CD4-positive, alpha-beta T cell (primary cell): Measurements from ENCODE around the gene ABCB11. TPM values are rescaled to one million over a fixed set of nuclear protein-coding genes. Genes with fewer than 3 reads are reported as not detected.

Experiments used
- ATAC-seq: fragments of 200-7000 bp; cut with Tn5 transposase; one replicate; pipeline ENCODE4 v1.10.0; 2022; ENCODE audit warnings: mild to moderate bottlenecking; ENCODE audit not compliant: poor library complexity
- CTCF ChIA-PET: fragments of 350-600 bp; sonication (Branson Sonifier 250); formaldehyde crosslinking; loops from one replicate; lab custom pipeline; 2021; ENCODE audit warnings: antibody characterized with exemption, inconsistent platforms; lab: Charles Lee
- POLR2A ChIA-PET: fragments of 350-600 bp; sonication (Branson Sonifier 250); formaldehyde crosslinking; loops from one replicate; lab custom pipeline; 2021; ENCODE audit warnings: antibody characterized with exemption, inconsistent platforms; lab: Charles Lee
- DNase-seq, 14 experiments: peaks; one replicate each; pipeline ENCODE4 v3.0.0-alpha.2; 2013 to 2020; ENCODE audit warnings: mixed read lengths in 2 of 14
- H3K27ac ChIP-seq, 2 donors: one replicate each; pipeline versions ENCODE4 v1.5.1 to v1.7.0; 2013; ENCODE audit warnings: low read length in 2 of 2, low read depth in 1 of 2, mild to moderate bottlenecking in 1 of 2
- H3K27me3 ChIP-seq, 2 experiments: 1 replicate in 1 of 2; 2 replicates in 1 of 2; pipeline versions ENCODE4 v1.6.1 to v1.7.0; 2013; ENCODE audit warnings: low read length in 2 of 2, control low read depth in 1 of 2, mild to moderate bottlenecking in 1 of 2, moderate library complexity in 1 of 2; ENCODE audit not compliant: insufficient read depth in 2 of 2, control insufficient read depth in 1 of 2
- H3K36me3 ChIP-seq: one replicate; pipeline ENCODE4 v1.6.1; 2013; ENCODE audit warnings: low read length, control low read depth; ENCODE audit not compliant: insufficient read depth
- H3K4me1 ChIP-seq: one replicate; pipeline ENCODE4 v1.6.1; 2013; ENCODE audit warnings: low read length, control low read depth; ENCODE audit not compliant: insufficient read depth
- H3K4me3 ChIP-seq: one replicate; pipeline ENCODE4 v1.5.1; 2013; ENCODE audit warnings: mild to moderate bottlenecking, low read length, moderate library complexity
- H3K9me3 ChIP-seq, 2 experiments: 1 replicate in 1 of 2; 2 replicates in 1 of 2; pipeline versions ENCODE4 v1.6.1 to v1.7.0; 2013; ENCODE audit warnings: low read length in 2 of 2, mild to moderate bottlenecking in 2 of 2, control low read depth in 1 of 2, moderate library complexity in 1 of 2; ENCODE audit not compliant: control insufficient read depth in 1 of 2, insufficient read depth in 1 of 2
- H3K27ac Mint-ChIP-seq: one replicate; pipeline ENCODE4 v1.8.0; 2020; ENCODE audit warnings: mixed read lengths
- H3K27me3 Mint-ChIP-seq: one replicate; pipeline ENCODE4 v1.8.0; 2021; ENCODE audit warnings: mixed read lengths
- H3K36me3 Mint-ChIP-seq: one replicate; pipeline ENCODE4 v1.8.0; 2021; ENCODE audit warnings: low read depth, mixed read lengths
- H3K4me1 Mint-ChIP-seq: one replicate; pipeline ENCODE4 v1.8.0; 2021; ENCODE audit warnings: low read depth, mixed read lengths
- H3K4me3 Mint-ChIP-seq: one replicate; pipeline ENCODE4 v1.8.0; 2020; ENCODE audit warnings: mild to moderate bottlenecking, mixed read lengths
- H3K9me3 Mint-ChIP-seq: one replicate; pipeline ENCODE4 v1.8.0; 2020; ENCODE audit warnings: mixed read lengths
- CTCF ChIP-seq: fragments of 200-600 bp; IDR thresholded peaks from one replicate; pipeline ENCODE4 v1.8.0; 2022; ENCODE audit warnings: antibody characterized with exemption, mild to moderate bottlenecking
- intact Hi-C, 2 experiments: fragments of 100-400 bp; cut with DNase I in 1 of 2; cut with micrococcal nuclease in 1 of 2; formaldehyde crosslinking; loops; one replicate each; pipeline versions ENCODE4 v1.15.1 to v1.9.0; 2023 to 2025; cut with DNase I, micrococcal nuclease
- total RNA-seq, 174 experiments: library from RNA in 2 of 174; stranded (reverse) in 2 of 174; gene quantifications; one replicate each; pipeline ENCODE4 v1.2.3 and lab custom pipeline; 2021 to 2026

Gene ABCB11
- total RNA-seq, 2 experiments from 2014 or later: not detected

- Histone ChIP-seq H3K36me3 (no peaks in the 10 kb centered on the region), H3K4me1 (peaks cover 3% of the 10 kb centered on the region), H3K9me3 (peaks cover 3 to 7% of the 10 kb centered on the region in 2 experiments), H3K4me3 (no peak overlapping the region), H3K27me3 (no peaks in the 10 kb centered on the region), H3K27ac (no peak overlapping the region)
- DNase-seq (no peak), ATAC-seq (no peak)
- H3K9me3 Mint-ChIP-seq: peaks cover 17% of the 10 kb centered on the region
- POLR2A ChIA-PET: no interaction called here
- CTCF ChIA-PET: no interaction called here
- no peak overlapping the region for H3K4me3 Mint-ChIP-seq
- no peaks in the 10 kb centered on the region for H3K27me3 Mint-ChIP-seq
- no peaks in the 10 kb centered on the region for H3K4me1 Mint-ChIP-seq
- peaks cover 11% of the 10 kb centered on the region for H3K36me3 Mint-ChIP-seq
- no peak overlapping the region for H3K27ac Mint-ChIP-seq
- no peak for TF ChIP-seq CTCF
- intact Hi-C loops: no loop called here
Measured at GRCh38 chr2:169046440-169047151, 15.5 kb upstream of the ABCB11 start.

- H3K36me3 Mint-ChIP-seq: peaks cover 11% of the 10 kb centered on the region
- H3K4me1 ChIP-seq: peaks cover 3% of the 10 kb centered on the region
- H3K4me3 ChIP-seq: no peak overlapping the region
- intact Hi-C loops: no loop called here
- no peaks in the 10 kb centered on the region for H3K4me1 Mint-ChIP-seq
- ChIA-PET CTCF (no interaction called here), POLR2A (no interaction called here)
- ATAC-seq (no peak), DNase-seq (no peak)
- H3K36me3 ChIP-seq: no peaks in the 10 kb centered on the region
- H3K27me3 ChIP-seq: no peaks in the 10 kb centered on the region
- no peak overlapping the region for H3K27ac Mint-ChIP-seq
- peaks cover 3 to 7% of the 10 kb centered on the region in 2 experiments for H3K9me3 ChIP-seq
- no peaks in the 10 kb centered on the region for H3K27me3 Mint-ChIP-seq
- no peak overlapping the region for H3K4me3 Mint-ChIP-seq
- H3K9me3 Mint-ChIP-seq: peaks cover 17% of the 10 kb centered on the region
- H3K27ac ChIP-seq: no peak overlapping the region
- TF ChIP-seq CTCF: no peak
Measured at GRCh38 chr2:169042856-169043255, 11.7 kb upstream of the ABCB11 start.

GRCh38 chr2:169041594-169041993, 10.5 kb upstream of the ABCB11 start:
- Mint-ChIP-seq H3K4me1 (no peaks in the 10 kb centered on the region), H3K9me3 (peaks cover 17% of the 10 kb centered on the region), H3K4me3 (no peak overlapping the region), H3K36me3 (peaks cover 11% of the 10 kb centered on the region), H3K27me3 (no peaks in the 10 kb centered on the region), H3K27ac (no peak overlapping the region)
- ChIA-PET CTCF (no interaction called here), POLR2A (no interaction called here)
- ATAC-seq (no peak), DNase-seq (no peak)
- H3K9me3 ChIP-seq: peaks cover 3 to 7% of the 10 kb centered on the region in 2 experiments
- intact Hi-C loops: no loop called here
- no peaks in the 10 kb centered on the region for H3K4me1 ChIP-seq
- no peak overlapping the region for H3K4me3 ChIP-seq
- H3K36me3 ChIP-seq: no peaks in the 10 kb centered on the region
- H3K27ac ChIP-seq: no peak overlapping the region
- no peak for TF ChIP-seq CTCF
- H3K27me3 ChIP-seq: no peaks in the 10 kb centered on the region
